SK-N-SH (cell line): Measurements from ENCODE around the gene WDR7.

Source experiments
- GATA2 ChIP-seq: sonication (generic); formaldehyde crosslinking; IDR thresholded peaks from 2 replicates; pipeline ENCODE4 v1.5.0; 2020; ENCODE audit warnings: mild to moderate bottlenecking, missing genetic modification reagents
- USF1 ChIP-seq: IDR thresholded peaks from 2 replicates; pipeline ENCODE4 v1.4.0; 2012; ENCODE audit warnings: low read depth, borderline replicate concordance
- TF ChIP-seq, protein P1 (sequence below): fragments of 200-600 bp; sonication (generic); IDR thresholded peaks from 2 replicates; pipeline ENCODE4 v1.6.1; 2017; ENCODE audit warnings: antibody characterized with exemption, mild to moderate bottlenecking, moderate library complexity
- TF ChIP-seq, protein P2 (sequence below): IDR thresholded peaks from 2 replicates; pipeline ENCODE4 v1.4.0; 2012; ENCODE audit warnings: low read depth

DNA sequence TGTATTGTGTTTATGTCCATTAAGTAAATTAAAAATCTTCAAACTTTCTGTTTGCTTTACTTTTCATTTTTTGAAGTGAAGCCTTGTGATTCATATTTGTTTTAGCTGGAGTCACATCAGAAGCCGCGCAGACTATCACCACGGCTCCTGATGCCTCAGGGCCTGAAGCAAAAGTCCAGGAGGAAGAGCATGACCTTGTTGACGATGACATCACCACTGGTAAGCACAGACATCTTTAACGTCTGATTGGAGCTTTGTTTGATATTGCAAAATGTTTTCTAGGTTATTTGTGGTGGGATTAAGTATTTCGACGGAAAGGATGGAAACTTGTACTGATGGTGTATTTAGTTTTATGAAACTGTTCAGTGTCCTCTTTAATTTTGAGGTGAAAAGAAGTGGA lies 164.8 kb downstream of the WDR7 start:
- TF ChIP-seq, protein P1, sequence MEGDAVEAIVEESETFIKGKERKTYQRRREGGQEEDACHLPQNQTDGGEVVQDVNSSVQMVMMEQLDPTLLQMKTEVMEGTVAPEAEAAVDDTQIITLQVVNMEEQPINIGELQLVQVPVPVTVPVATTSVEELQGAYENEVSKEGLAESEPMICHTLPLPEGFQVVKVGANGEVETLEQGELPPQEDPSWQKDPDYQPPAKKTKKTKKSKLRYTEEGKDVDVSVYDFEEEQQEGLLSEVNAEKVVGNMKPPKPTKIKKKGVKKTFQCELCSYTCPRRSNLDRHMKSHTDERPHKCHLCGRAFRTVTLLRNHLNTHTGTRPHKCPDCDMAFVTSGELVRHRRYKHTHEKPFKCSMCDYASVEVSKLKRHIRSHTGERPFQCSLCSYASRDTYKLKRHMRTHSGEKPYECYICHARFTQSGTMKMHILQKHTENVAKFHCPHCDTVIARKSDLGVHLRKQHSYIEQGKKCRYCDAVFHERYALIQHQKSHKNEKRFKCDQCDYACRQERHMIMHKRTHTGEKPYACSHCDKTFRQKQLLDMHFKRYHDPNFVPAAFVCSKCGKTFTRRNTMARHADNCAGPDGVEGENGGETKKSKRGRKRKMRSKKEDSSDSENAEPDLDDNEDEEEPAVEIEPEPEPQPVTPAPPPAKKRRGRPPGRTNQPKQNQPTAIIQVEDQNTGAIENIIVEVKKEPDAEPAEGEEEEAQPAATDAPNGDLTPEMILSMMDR = no peak
- TF ChIP-seq USF1 = no peak
- no peak for TF ChIP-seq GATA2
- TF ChIP-seq, protein P2, sequence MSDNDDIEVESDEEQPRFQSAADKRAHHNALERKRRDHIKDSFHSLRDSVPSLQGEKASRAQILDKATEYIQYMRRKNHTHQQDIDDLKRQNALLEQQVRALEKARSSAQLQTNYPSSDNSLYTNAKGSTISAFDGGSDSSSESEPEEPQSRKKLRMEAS = no peak
